HG03095 (cell line): ENCODE results near the gene SYT8.
"Not testable (repeated sequence)": the region's sequence is repeated elsewhere in the genome, so short reads cannot be mapped to it uniquely, and the experiment has no call there.

Experiments used
- ATAC-seq: cut with Tn5 transposase; IDR thresholded peaks from one replicate; pipeline ENCODE4 v1.9.1; 2021; ENCODE audit warnings: moderate library complexity; ENCODE audit not compliant: unreplicated experiment

SYT8 gene, protein sequence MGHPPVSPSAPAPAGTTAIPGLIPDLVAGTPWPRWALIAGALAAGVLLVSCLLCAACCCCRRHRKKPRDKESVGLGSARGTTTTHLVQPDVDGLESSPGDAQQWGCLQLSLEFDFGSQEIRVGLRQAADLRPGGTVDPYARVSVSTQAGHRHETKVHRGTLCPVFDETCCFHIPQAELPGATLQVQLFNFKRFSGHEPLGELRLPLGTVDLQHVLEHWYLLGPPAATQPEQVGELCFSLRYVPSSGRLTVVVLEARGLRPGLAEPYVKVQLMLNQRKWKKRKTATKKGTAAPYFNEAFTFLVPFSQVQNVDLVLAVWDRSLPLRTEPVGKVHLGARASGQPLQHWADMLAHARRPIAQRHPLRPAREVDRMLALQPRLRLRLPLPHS

DNA sequence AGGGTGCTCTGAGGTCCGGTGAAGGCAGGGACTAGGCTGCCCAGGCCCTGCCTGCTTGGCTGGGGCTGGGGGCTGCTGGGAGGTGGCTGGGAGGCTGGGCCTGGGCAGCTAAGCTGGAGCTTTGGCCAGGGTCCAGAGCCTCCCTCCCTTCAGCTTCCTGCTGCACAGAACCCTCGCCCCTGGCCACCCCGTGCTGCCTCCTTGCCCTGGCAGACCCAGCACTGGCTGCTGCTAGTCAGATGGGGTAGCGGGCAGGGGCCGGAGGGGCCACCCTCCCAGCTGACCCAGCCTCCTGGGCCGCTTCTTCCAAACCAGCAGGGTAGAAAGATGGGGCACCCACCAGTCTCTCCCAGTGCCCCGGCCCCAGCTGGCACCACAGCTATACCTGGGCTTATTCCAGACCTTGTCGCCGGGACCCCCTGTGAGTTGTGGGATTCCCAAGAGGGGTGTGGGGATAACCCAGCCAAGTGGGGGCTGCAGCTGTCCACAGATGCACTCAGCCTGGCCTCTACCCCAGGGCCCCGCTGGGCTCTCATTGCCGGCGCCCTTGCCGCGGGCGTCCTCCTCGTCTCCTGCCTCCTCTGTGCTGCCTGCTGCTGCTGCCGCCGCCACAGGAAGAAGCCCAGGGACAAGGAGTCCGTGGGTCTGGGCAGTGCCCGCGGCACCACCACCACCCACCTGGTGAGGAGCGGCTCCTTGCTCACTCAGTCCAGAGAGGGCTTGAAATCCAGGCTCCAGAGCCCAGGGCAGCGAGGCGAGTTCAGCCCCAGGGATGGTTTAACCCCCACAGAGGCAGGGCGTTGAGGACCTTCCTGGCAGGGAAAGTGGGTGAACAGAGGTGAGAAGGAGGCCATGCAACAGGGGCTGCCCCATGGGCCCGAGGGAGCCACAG lies at the start of gene SYT8:
SYT8 (plus strand) TSS at position 212 of the 892 bp plus-strand sequence; CDS start at position 328, 116 bp downstream.
- ATAC-seq: no peak

DNA sequence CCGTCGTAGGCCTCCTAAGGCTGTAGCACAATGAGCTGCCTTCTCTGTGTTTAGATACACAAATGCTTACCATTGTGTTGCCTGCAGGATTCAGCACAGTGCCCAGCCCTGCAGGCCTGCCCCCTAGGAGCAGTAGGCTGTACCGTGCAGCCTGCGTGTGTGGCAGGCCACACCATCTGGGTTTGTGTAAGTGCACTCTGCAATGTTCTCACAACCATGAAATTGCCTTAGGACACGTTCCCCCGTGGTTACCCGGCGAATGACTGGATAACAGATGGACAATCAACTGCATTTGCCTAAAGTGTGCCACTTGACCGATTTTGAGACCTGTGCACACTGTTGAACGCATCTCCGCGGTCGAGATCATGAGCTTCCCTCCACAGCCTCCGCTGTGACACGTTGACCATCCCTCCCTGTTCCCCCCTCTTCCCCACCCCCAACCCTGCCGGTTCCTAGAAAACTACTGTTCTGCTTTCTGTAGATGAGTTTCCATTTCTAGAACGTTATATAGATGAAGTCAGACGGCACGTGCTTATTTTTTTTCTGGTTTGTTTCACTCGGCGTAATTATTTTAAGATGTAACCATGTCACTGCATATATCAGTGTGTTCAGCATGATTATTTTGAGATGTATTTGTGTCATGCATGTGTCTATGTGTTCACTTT lies 48.9 kb upstream of the SYT8 start:
- ATAC-seq: no peak

DNA sequence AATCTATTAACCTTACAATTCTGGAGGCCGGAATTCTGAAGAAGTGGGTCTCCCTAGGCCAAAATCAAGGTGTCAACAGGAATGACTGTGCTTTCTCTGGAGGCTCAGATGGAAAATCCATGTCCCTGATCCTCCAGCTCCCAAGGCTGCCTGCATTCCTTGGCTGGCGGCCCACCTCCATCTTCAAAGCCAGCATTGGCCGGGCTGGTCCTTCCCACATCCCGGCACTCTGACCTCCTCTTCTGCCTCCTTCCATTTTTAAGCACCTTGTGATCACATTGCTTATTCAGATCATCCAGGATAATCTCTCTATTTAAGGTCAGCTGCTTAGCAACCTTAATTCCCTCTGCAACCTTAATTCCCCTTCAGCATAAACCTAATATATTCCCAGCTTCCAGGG lies 48.3 kb upstream of the SYT8 start:
- no peak for ATAC-seq

DNA sequence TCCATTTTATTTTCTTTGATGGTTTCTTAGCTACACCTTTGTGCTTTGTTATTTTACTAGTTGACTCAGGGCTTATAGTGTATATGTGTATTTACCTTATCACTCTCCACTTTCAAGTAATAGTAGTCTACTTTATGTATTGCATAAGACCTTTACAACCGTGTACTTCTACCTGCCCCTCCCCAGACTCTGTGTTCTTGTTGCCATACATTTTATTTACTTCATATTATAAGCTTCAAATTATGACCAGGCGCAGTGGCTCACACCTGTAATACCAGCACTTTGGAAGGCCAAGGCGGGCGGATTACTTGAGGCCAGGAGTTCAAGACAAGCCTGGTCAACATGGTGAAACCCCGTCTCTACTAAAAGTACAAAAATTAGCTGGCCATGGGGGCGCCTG lies 42.9 kb upstream of the SYT8 start:
- no peak for ATAC-seq

DNA sequence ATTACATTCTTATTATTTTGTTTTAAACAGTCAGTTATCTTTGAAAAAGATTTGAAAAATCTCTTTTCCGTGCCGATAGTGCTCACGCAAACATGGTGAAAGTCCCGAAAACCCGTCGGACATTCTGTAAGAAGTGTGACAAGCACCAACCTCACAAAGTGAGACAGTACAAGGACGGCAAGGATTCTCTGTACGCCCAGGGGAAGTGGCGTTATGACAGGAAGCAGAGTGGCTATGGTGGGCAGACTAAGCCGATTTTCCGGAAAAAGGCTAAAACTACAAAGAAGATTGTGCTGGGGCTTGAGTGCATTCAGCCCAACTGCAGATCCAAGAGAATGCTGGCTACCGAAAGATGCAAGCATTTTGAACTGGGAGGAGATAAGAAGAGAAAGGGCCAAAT lies 42.3 kb upstream of the SYT8 start:
- ATAC-seq: no peak

DNA sequence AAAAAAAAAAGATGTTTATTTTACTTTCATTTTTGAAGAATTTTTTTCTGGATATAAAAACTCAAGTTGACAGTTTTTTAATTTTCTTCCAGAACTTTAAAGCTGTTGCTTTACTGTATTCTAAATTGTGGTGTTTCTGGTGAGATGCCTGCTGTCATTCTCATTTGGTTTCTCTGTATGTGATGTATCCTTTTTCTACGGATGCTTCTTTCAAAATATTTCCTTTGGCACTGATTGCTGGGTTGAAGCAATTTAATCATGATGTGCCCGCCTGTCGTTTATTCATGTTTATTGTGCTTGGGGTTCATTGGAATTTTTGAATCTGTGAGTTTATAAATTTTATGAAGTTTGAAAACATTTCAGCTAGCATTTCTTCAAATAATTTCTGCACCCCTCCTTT lies 41.7 kb upstream of the SYT8 start:
- no peak for ATAC-seq

DNA sequence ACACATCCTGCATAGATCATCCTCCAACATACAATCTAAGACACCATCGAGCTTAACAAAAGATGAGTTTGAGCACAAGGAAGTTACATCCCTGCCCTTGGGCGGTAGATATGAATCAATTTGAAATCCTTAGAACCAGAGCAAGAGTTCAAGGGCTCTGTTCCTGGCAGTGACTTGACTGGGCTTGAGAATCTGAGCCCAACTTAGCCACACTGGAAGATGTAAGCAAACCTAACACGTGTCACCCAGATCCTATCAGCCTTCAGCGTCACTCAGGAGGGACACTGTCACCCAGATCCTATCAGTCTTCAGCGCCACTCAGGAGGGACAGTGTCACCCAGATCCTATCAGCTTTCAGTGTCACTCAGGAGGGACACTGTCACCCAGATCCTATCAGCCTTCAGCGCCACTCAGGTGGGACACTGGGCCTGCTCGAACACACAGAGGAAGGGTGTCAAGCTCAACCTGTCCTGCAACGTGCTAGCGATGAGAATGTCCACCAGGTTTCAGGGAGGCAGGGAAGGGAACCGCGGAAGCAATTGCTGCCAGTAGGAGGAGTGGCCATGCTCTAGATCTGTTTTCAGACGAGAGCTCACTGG lies 38.3 kb upstream of the SYT8 start:
- no peak for ATAC-seq

DNA sequence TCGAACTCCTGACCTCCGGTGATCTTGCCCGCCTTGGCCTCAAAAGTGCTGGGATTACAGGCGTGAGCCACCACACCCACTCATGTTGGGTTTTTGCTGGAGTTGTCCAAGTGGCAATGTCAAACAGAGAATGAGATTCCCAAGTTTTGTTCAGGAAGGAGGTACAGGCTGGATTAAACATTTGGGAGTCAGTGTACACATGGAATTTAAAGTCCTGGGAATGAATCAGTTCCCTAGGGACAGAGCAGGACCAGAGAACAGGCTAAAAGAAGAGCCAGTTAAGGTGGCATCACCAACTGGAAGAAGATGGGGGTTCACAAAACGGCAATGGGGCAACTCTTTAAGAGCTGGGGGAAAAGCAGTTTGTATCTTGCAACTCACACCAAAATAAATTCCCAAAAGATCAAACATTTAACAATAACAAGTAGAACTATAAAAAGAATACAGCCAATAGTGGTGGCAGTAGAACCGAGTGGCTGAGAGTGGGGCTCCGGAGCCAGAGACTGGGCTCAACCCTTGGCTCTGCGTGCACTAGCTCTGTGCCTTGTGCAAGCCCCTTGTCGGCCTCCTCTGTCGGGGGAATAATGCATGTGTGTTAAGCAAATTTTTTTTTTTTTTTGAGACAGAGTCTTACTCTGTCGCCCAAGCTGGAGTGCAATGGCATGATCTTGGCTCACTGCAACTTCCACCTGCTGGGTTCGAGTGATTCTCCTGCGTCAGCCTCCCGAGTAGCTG lies 37.2 kb upstream of the SYT8 start:
- ATAC-seq: no peak

DNA sequence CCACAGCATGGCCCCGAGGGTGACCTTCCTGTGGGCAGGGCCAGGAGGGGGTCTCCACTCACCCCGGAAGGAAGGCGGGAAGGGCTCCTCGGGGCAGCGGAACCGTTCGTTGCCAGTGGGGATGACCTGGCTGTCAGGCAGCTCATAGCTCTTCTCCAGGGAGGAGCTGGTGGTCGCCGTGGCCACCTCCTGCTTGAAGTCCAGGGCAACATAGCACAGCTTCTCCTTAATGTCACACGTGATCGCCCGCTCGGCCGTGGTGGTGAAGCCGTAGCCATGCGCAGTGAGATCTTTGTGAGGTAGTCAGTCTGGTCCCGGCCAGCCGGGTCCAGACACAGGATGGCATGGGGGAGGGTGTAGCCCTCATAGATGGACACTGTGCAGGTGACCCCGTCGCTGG lies 31.5 kb upstream of the SYT8 start:
- no peak for ATAC-seq

DNA sequence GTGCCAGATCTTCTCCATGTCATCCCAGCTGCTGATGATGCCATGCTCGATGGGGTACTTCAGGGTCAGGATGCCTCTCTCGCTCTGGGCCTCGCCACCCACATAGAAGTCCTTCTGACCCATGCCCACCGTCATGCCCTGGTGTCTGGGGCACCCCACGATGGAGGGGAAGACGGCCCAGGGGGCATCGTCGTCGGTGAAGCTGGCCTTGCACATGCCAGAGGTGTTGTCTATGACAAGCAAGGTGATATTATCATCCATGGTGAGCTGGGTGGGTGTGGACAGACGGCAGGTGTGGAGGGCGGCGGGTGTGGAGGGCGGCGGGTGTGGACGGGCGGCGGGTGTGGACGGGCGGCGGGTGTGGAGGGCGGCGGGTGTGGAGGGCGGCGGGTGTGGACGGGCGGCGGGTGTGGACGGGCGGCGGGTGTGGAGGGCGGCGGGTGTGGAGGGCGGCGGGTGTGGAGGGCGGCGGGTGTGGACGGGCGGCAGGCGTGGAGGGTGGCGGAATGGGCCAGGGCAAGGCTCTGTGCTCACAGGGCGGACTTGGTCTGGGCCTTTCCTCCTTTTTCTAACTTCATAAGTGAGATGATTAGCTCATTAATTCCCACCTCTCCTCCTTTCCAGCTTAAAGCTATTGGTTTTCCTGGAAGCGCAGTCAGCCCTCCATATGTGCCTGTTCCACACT lies 30.8 kb upstream of the SYT8 start:
- not testable (repeated sequence) for ATAC-seq

DNA sequence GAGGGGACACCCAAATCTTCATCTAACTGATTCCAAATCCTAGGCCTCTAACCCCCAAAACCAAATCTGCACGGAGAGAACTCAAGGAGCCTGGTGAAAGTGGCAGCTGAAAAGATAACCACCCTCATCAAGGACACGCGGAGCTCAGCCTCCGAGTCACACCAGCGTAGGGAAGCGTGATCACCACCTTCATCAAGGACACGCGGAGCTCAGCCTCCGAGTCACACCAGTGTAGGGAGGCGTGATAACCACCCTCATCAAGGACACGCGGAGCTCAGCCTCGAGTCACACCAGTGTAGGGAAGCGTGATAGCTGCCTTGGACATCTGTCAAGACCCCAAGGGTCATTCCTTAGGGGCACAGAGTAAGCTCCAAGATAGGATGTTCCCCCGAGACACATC lies 29.3 kb upstream of the SYT8 start:
- no peak for ATAC-seq

DNA sequence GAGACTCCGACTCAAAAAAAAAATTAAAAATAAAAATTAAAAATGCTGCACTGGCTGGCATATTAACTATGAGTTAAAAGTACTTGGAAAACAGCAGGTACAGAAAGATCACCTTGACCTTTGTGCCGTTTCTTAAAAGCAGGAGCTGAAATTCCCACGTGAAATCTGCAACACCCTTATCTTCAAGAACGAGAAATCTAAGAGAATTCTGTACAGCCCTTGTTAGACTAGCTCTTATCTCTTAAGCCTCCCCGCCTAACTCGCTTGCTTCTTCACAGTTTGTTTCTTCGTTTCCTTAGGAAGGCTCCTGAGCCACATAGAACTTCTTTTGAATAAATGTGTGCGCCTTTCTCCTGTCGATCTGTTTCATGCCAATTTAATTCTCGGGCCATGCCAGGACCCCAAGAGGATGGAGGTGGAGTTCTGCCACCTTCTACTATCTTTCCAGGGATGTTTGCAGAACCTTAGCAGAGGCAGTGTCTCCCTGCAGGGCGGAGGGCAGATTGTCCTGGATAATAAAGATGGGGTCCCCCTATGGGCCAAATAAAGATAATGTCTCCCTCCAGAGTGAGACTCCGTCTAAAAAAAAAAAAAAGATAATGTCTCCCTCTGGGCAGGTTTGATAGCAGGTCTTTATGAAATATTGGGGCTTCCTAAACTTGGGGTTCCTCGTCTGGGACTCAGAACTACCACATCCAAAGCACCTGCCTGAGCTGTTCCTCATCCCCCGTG lies 27.4 kb upstream of the SYT8 start:
- no peak for ATAC-seq

DNA sequence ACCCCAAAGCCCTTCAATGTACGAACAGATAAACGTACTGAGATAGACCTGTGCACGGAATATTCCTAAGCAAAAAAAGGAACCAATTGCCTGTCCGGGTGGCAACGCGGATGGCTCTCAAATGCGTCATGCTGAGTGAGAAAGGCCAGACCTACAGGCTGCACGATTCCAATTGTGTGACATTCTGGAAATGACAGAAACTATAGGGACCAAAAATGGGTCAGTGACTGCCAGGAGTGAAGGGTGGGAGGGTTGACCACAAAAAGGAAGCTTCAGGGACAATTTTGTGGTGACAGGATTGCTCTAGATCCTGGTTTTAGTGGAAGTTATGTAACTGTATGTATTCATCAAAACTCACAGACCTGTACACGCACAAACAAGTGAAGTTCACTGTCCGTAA lies 24.0 kb upstream of the SYT8 start:
- no peak for ATAC-seq

DNA sequence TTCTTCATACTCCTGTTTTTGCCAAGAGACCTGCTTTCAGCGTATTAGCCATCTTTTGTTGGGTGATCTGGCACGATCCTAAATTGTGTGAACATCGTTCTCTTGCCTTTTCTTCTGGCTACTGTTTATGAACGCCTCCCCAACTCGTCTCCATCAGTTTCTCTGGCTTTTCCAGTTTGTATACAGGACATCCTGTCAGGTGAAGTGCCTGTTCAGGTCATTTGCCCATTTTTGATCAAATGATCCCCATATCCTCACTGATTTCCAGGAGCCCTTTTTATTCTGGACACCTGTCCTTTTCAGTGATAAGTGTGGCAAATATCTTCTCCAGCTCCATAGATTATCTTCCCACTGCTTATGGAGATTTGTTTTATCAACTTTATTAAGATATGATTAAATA lies 22.5 kb upstream of the SYT8 start:
- no peak for ATAC-seq

DNA sequence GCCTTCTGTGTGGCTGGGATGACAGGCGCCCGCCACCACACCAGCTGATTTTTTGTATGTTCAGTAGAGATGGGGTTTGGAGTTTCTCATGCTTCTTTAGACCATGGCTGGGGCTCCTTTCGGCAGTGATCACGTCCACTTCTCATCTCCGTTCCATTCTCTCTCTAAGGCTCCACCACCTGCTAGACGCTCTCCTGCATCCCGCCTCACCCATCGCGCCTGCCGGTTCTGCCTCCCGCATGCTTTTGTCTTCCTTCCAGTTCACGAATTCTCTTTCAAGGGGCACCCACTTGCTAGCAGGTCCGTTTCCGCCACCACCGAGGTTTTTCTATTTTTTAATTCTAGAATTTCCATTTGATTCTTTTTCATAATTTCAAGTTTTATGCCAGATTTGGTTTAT lies 22.0 kb upstream of the SYT8 start:
- no peak for ATAC-seq

DNA sequence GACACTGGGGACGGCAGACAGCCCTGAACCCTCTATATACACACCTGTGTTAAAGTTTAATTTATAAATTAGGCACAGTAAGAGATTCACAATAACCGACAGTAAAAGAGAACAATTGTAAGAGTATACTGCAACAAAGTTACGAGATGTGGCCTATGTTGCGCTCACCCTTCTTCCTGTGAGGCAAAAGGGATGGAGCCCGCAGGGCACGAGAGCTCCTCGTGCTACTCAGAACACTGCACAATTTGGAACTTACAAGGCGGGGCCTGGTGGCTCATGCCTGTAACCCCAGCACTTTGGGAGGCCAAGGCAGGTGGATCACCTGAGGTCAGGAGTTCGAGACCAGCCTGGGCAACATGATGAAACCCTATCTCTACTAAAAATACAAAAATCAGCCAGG lies 21.4 kb upstream of the SYT8 start:
- ATAC-seq: not testable (repeated sequence)

DNA sequence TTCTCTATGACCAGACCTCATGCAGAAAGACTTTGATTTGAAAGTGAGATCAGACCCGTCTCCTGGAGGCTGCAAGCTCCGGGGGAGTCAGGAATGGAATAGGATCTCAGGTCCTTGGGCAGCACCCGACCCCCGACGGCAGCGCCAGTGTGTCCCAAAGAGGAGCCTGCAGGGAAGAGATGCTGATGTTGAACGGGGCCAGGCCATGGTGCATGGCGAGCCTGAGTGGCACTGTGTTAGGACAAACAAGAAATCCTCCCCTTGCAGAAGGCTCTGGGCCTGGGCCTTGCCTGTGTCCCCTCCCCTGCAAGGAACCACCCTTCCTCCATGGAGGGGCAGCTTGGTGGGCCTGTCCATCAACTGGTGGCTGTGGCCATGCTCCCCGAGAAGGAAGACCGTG lies 20.1 kb upstream of the SYT8 start:
- no peak for ATAC-seq

DNA sequence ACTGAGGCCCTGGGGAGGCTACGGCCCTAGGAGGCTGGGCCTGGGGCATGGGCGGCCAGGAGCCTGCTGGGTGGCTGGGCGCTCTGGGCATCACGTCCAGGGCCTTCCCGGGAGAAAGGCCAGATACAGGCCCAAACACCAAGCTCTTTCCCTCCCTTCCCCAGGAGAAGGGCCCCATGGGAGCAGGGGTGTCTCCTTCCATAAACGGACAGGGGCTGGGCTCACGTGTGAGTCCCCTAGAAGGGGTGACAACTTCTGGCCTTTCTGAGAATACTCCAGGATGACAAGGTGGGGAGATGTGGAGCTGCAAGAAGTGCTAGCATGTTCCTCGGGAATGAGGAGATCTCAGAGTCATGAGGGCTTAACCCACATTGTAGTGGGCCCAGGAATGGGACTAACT lies 19.5 kb upstream of the SYT8 start:
- no peak for ATAC-seq

DNA sequence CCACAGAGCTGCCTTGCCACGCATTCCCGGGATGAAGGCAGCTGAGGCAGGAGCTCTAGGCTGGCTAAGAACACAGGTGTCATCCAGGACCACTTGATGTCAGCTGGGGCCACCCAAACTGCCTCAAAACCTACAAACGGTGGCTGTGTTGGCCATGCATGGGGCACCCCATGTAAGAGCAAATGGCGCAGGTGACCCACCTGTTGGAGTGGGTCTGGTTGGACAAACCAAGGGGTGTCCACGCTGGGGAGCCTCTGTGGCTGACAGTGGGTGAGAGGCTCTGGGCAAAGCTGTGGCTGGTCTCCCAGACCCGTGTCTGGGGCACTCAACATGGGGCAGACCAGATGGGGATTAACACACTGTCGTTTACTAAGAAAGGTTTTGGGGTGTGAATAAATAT lies 19.0 kb upstream of the SYT8 start:
- no peak for ATAC-seq
